Left lung (tissue), 10 donors: ENCODE measurements around the gene QTRT2. TPM values are rescaled to one million over a fixed set of nuclear protein-coding genes. Genes with fewer than 3 reads are reported as not detected.

Experiments used
- ATAC-seq: fragments of 200-7000 bp; cut with Tn5 transposase; one replicate; pipeline ENCODE4 v1.9.1; 2020; ENCODE audit warnings: moderate library complexity
- DNase-seq, 4 donors: peaks; one replicate each; pipeline ENCODE4 v3.0.0-alpha.2; 2013 to 2020
- H3K27ac ChIP-seq, 2 donors: fragments of 200-600 bp; sonication (generic) in 1 of 2; one replicate each; pipeline versions ENCODE4 v1.5.0 to v1.8.0; 2020 to 2021
- H3K27me3 ChIP-seq, 2 donors: fragments of 200-600 bp; sonication (generic) in 1 of 2; one replicate each; pipeline versions ENCODE4 v1.5.0 to v1.8.0; 2020 to 2021
- H3K36me3 ChIP-seq, 2 donors: fragments of 200-600 bp; sonication (generic) in 1 of 2; one replicate each; pipeline versions ENCODE4 v1.5.0 to v1.8.0; 2020 to 2021
- H3K4me1 ChIP-seq, 2 donors: fragments of 200-600 bp; one replicate each; pipeline ENCODE4 v1.8.0; 2021
- H3K4me3 ChIP-seq, 2 donors: fragments of 200-600 bp; sonication (generic) in 1 of 2; one replicate each; pipeline versions ENCODE4 v1.5.0 to v1.8.0; 2020 to 2021; ENCODE audit warnings: mild to moderate bottlenecking in 1 of 2
- H3K9me3 ChIP-seq, 2 donors: fragments of 200-600 bp; sonication (generic) in 1 of 2; one replicate each; pipeline versions ENCODE4 v1.5.0 to v1.8.0; 2020 to 2021
- CTCF ChIP-seq, 2 donors: fragments of 200-600 bp; sonication (generic) in 1 of 2; IDR thresholded peaks; one replicate each; pipeline versions ENCODE4 v1.5.0 to v1.8.0; 2021; ENCODE audit warnings: antibody characterized with exemption in 2 of 2
- intact Hi-C, 2 donors: fragments of 100-400 bp; cut with DNase I; formaldehyde crosslinking; loops; one replicate each; pipeline versions ENCODE4 v1.11.2 to v1.14.2; 2022
- polyA plus RNA-seq, 6 donors: library from polyadenylated mRNA; unstranded; fragments of 120-200 nt; gene quantifications; one replicate each; pipeline ENCODE4 v1.2.1, GENCODE V29; 2013; ENCODE audit not compliant: insufficient read length in 6 of 6
- total RNA-seq, 2 donors: library from RNA; stranded (reverse); fragmentation: NEBNext Ultra II Directional; extraction: Animal tissue kit (Norgen Biotek cat#: 25700); gene quantifications; one replicate each; pipeline ENCODE4 v1.2.1, GENCODE V29; 2021
- donor health status: DM: no; HTN: yes; CAD: no.
- donor health status: DM: no; HTN: no; CAD: no.

Gene QTRT2
- total and polyA plus RNA-seq, 8 donors: 16.4 to 35.2 (median 32.5) TPM

DNA sequence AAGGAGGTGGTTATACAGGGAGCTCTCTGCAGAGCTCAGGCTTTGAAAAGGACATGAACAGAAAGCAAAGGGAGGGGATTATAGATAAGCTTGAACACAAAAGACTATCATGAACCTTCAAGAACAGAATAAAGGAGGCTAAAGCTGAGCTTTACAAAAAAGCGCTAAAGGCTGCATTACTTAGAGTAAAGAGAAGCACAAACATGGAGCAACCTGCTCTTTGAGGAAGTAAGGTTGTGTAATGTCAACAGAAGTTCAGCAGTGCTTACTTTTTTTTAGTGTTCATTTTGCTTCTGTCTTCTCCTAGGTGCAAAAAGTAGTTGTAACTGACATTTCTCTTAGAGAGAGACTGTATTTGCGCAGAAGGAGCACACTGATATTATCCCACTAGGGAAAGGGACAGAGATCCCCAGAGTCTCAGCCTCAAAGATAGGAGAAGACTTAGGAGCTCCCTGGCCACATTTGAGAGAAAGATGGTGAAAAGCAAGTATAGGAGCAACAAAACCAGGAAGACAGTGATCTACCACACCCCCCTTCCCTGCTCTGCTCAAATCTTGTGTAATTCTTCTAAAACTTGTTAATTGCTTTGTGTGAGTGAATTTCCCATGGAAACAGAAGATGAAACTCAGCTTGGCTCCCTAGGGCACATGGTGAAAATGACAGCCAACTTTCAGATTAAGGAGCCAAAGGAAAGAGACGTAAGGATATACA, 54.7 kb downstream of the QTRT2 start:
- no peaks in the 10 kb centered on the region for H3K9me3 ChIP-seq
- H3K4me3 ChIP-seq: no peak overlapping the region
- ATAC-seq (peak; percentile 67), DNase-seq (no peak)
- no peaks in the 10 kb centered on the region for H3K27me3 ChIP-seq
- H3K4me1 ChIP-seq: peaks cover 0 to 12% of the 10 kb centered on the region in 2 donors
- H3K36me3 ChIP-seq: no peaks in the 10 kb centered on the region
- peak overlapping the region in 1 of 2 donors; percentile 91 for H3K27ac ChIP-seq
- no peak for TF ChIP-seq CTCF (IDR thresholded peaks at IDR 0.05)
- intact Hi-C loops: no loop called here

DNA sequence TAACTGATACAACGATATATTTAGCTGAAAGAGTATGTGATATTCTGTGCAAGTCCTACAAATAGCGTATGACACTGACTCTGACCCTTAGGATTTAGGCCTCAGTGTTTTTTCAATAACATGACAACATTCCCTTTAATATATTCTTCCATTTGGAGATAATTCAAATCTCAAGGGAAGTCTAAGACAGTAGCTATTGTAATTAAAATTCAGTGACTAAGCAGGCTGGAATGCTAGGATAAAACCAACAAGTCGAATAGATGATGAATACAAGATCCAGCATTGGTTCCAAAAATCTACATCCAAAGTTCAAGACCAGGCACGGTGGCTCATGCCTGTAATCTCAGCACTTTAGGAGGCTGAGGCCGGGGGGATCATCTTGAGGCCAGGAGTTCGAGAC, 56.2 kb downstream of the QTRT2 start:
- DNase-seq (no peak), ATAC-seq (no peak)
- no peak overlapping the region for H3K4me3 ChIP-seq
- no peak overlapping the region for H3K27ac ChIP-seq
- intact Hi-C loops: no loop called here
- no peaks in the 10 kb centered on the region for H3K36me3 ChIP-seq
- H3K4me1 ChIP-seq: peaks cover 0 to 12% of the 10 kb centered on the region in 2 donors
- no peak for TF ChIP-seq CTCF (IDR thresholded peaks at IDR 0.05)
- no peaks in the 10 kb centered on the region for H3K9me3 ChIP-seq
- no peaks in the 10 kb centered on the region for H3K27me3 ChIP-seq

DNA sequence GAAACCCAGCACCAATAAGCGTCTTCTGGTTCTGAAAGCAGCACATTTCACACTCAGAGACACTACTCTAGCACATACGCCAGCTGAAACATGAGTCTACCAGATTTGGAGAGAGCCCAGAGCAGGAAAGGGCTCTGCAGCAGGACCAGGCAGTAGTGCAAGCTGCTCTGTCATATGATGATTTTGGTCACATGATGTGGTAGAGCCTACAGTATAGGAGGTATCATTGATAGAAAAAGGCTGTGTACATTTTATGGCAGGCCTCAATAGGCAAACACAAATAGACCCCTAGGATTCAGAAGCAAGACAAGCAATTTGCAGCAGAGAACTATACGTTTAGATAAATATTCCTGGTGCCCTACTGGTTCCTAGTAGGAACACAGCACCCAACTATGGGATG, 58.2 kb downstream of the QTRT2 start:
- no peak for TF ChIP-seq CTCF (IDR thresholded peaks at IDR 0.05)
- peaks cover 0 to 12% of the 10 kb centered on the region in 2 donors for H3K4me1 ChIP-seq
- intact Hi-C loops: no loop called here
- no peak for DNase-seq
- no peak for ATAC-seq
- no peak overlapping the region for H3K27ac ChIP-seq
- no peaks in the 10 kb centered on the region for H3K36me3 ChIP-seq
- no peak overlapping the region for H3K4me3 ChIP-seq
- H3K27me3 ChIP-seq: no peaks in the 10 kb centered on the region
- no peaks in the 10 kb centered on the region for H3K9me3 ChIP-seq

DNA sequence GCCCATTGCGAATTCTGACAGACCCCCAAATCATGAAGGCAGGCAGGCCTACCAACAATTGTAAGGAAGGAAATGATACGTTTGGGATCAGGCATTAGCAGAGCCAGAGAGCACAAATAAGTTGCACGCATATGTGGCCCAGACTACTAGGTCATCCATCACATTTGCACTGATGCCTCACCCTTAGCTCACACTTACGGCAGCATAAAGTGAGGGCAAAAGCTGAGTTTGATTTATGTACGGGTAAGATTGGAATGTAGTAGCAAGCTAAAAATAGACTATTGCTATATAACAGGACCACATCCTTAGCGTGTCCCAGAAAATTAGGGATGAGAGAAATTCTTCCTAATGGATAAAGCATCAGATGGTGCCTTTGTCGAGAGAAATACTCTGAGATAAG, 58.6 kb downstream of the QTRT2 start:
- no peak for ATAC-seq
- Histone ChIP-seq H3K27ac (no peak overlapping the region), H3K36me3 (no peaks in the 10 kb centered on the region), H3K9me3 (no peaks in the 10 kb centered on the region), H3K4me3 (no peak overlapping the region), H3K4me1 (peaks cover 0 to 9% of the 10 kb centered on the region in 2 donors), H3K27me3 (no peaks in the 10 kb centered on the region)
- intact Hi-C loops: no loop called here
- DNase-seq: no peak
- TF ChIP-seq CTCF (IDR thresholded peaks at IDR 0.05): no peak

DNA sequence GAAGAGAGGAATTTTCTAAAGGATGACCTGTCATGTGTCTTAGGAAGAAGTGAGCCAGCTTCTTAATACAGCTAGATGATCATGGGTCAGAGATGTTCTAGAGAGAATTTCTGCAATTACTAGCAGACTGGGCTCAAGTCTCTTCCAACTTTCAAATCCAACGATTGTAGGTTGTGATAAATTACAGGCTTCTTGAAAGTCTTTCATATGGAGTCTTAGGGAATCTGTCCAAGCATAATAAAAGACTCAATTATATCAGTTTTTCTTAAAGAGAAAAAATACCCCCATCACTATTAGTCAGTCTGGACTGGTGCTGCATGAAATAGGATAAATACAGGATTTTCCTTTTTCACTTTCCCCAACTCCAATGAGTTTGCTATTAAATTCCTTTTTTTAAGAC, 63.2 kb downstream of the QTRT2 start:
- ATAC-seq: no peak
- TF ChIP-seq CTCF (IDR thresholded peaks at IDR 0.05): no peak
- intact Hi-C loops: no loop called here
- H3K27me3 ChIP-seq: no peaks in the 10 kb centered on the region
- H3K36me3 ChIP-seq: no peaks in the 10 kb centered on the region
- H3K4me3 ChIP-seq: no peak overlapping the region
- H3K9me3 ChIP-seq: no peaks in the 10 kb centered on the region
- H3K27ac ChIP-seq: peak overlapping the region in 1 of 2 donors; percentile 3
- peaks cover 0 to 4% of the 10 kb centered on the region in 2 donors for H3K4me1 ChIP-seq
- DNase-seq: no peak
